Measurements from ENCODE around the gene NR2F2.

NR2F2 gene

DNA sequence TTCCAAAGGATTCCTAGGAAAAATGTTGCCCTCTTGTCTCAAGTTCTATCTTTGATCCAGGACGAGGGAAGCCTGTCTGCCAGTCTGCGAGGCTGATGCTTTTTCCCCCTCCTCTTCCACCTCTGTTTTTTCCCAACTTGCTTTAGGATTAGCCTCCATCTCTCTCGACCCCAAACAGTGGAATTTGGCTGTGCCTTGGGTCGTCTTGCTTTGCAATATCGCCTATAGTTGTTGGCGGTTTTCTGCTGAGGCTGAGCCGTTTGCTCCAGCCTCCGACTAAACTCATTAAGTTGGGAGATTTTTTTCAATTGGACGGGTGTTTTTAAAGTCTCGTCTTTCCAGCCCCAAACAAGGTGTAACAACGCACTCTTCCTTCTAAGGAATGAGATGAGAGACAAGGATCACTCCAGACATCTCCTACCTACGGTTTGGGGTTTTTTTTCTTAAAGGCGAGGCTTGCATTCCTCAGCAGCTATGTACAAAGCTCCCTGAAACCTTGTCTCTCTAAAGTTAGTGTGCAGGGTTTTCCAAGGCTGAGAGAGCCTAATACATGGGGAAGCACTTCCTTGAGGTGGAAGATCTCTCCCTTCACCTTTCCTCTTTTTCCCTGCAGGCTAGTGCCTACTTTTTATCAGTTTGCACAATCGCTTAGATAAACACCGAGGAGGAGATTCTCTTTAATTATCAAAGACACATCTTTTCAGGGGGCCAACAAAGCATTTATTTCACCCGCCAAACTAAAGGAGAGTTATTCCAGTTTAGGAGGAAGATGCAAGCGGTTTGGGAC lies 4.8 kb upstream of the NR2F2 start:
- H3K9me3 ChIP-seq (ENCODE audit: control insufficient read depth, insufficient read depth, low read depth, low read length): no peaks in the 10 kb centered on the region
- H3K27ac ChIP-seq (ENCODE audit: low read depth, low read length): no peak overlapping the region
- H3K9ac ChIP-seq (ENCODE audit: low read length): no peak overlapping the region
- H3K27me3 ChIP-seq (ENCODE audit: control insufficient read depth, insufficient read depth, low read length): peaks cover 97% of the 10 kb centered on the region
- H3K4me1 ChIP-seq (ENCODE audit: control insufficient read depth, insufficient read depth, low read length): peaks cover 54% of the 10 kb centered on the region
- H3K4me3 ChIP-seq (ENCODE audit: low read depth, low read length): peak overlapping the region; percentile 51
- no peaks in the 10 kb centered on the region for H3K36me3 ChIP-seq (ENCODE audit: control insufficient read depth, insufficient read depth, low read length)

DNA sequence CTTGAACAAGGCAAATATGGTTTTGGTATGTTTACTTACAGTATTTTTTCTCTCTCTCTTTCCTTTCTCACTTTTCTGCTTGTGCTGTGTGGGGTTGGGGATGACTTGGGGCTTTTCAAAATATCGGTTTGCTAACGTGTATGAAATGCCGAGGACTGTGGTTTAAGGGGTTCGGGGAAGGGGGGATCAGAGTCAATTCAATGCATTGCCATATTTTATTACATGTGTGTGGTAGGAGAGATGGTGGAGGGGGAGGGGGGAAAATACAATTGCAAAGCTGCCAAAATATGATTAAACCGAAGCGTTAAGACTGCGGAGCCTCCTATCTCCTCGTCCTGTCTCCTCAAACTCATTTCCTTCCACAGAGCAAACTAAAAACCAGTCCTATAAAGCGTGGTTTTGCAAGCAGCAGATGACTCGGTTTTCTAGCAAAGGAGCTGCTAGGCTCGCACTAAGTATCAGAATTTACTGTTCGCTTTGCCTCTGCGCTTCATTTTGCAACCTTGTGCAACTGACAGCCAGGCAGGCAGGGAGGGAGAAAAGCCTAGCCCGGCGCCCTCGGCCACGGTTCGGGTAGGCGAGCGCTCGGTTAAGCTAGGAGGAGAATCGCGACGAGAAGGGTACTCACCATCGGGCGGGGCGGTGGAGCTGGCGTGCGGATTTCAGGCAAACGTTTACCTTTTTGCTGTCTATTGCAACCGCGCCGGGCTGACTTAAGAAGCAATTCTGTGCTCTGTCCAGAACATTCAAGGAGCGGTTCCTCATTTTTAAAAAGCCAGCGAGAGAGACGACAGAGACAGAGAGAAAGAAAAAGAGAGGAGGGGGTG lies 4.0 kb upstream of the NR2F2 start:
- Histone ChIP-seq H3K4me1 (ENCODE audit: control insufficient read depth, insufficient read depth, low read length) (peaks cover 46% of the 10 kb centered on the region), H3K27ac (ENCODE audit: low read depth, low read length) (no peak overlapping the region), H3K4me3 (ENCODE audit: low read depth, low read length) (peak overlapping the region; percentile 51), H3K9me3 (ENCODE audit: control insufficient read depth, insufficient read depth, low read depth, low read length) (no peaks in the 10 kb centered on the region), H3K27me3 (ENCODE audit: control insufficient read depth, insufficient read depth, low read length) (peaks cover 95% of the 10 kb centered on the region), H3K36me3 (ENCODE audit: control insufficient read depth, insufficient read depth, low read length) (no peaks in the 10 kb centered on the region), H3K9ac (ENCODE audit: low read length) (peak overlapping the region; percentile 17)

DNA sequence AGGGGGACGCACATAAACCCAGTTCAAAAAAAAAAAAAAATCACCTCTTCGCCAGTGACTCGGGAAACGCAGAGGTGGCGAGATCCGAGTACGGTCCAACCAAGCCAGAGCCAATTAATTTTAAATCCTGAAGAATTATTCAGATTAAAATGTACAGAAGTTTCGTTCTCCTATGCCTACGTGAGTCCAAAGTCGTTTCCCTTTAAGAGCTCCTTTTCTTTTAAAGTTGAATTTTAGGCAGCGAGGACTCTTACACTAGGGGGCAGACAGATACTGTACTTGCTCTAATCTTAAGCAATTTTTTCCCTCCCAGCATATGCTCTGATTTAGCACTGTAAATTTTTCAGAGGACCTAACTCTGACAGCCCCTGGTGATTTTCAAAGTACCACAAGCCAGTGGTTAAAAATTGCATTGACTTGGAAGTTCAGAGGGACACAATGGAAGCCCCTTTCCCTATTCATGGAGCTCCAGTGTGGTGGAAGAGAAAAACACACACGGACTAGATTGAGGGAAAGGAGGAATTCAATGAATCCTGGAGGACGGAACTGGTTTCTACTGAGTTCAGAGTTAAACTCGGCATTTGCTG lies 3.3 kb upstream of the NR2F2 start:
- Histone ChIP-seq H3K4me1 (ENCODE audit: control insufficient read depth, insufficient read depth, low read length) (peaks cover 46% of the 10 kb centered on the region), H3K36me3 (ENCODE audit: control insufficient read depth, insufficient read depth, low read length) (no peaks in the 10 kb centered on the region), H3K4me3 (ENCODE audit: low read depth, low read length) (peak overlapping the region; percentile 51), H3K9ac (ENCODE audit: low read length) (no peak overlapping the region), H3K9me3 (ENCODE audit: control insufficient read depth, insufficient read depth, low read depth, low read length) (no peaks in the 10 kb centered on the region), H3K27ac (ENCODE audit: low read depth, low read length) (no peak overlapping the region), H3K27me3 (ENCODE audit: control insufficient read depth, insufficient read depth, low read length) (peaks cover 95% of the 10 kb centered on the region)

DNA sequence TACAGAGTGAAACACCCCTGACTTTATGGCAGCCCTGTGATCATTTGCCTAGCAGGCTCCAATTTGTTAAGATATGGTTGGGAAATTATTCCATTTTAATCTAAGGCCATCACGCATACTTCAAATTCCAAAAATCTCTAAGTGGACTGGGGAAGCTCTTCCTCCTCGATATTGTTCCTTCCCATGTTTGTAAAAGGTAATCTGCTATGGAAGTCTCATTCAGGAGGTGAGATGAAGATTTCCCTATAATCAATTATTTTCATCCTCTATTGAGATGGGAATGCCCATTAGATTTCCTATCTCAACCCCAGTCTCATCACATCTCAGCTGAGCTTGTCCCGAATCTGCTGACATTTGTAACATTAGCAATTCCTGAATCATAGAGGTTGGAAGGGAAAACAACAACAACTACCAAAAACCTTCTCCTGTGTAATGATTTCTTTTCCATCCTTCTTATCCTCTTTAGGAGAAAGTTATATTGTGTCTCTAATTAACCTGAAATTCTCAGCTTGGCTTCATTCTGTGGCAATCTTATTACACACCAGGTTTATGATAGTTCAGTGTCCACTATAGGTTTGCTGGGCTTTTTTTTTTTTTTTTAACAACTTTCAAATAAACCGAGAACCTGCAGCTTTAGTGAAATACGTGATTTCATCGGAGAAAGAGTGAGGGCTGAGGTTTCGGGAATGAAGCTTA lies 2.2 kb upstream of the NR2F2 start:
- no peak overlapping the region for H3K9ac ChIP-seq (ENCODE audit: low read length)
- no peaks in the 10 kb centered on the region for H3K9me3 ChIP-seq (ENCODE audit: control insufficient read depth, insufficient read depth, low read depth, low read length)
- H3K36me3 ChIP-seq (ENCODE audit: control insufficient read depth, insufficient read depth, low read length): no peaks in the 10 kb centered on the region
- no peak overlapping the region for H3K4me3 ChIP-seq (ENCODE audit: low read depth, low read length)
- peaks cover 45% of the 10 kb centered on the region for H3K4me1 ChIP-seq (ENCODE audit: control insufficient read depth, insufficient read depth, low read length)
- peaks cover 95% of the 10 kb centered on the region for H3K27me3 ChIP-seq (ENCODE audit: control insufficient read depth, insufficient read depth, low read length)
- no peak overlapping the region for H3K27ac ChIP-seq (ENCODE audit: low read depth, low read length)

DNA sequence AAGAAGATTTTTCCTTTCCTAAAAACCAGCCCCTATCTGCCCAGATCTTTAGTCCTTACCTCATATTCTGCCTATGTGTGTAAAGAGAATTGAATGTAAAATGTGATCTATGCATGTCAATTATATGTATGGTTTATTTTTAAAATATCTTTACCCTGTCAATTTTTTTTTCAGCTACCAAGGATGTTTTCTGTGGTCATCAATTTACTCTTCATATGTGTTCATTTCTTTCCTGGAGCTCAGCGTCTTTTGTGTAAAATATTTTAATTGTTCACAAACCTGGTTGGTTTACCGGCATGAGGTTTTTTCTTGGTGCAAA lies 1.7 kb upstream of the NR2F2 start:
- Histone ChIP-seq H3K27me3 (ENCODE audit: control insufficient read depth, insufficient read depth, low read length) (peaks cover 95% of the 10 kb centered on the region), H3K4me3 (ENCODE audit: low read depth, low read length) (no peak overlapping the region), H3K9me3 (ENCODE audit: control insufficient read depth, insufficient read depth, low read depth, low read length) (no peaks in the 10 kb centered on the region), H3K36me3 (ENCODE audit: control insufficient read depth, insufficient read depth, low read length) (no peaks in the 10 kb centered on the region), H3K4me1 (ENCODE audit: control insufficient read depth, insufficient read depth, low read length) (peaks cover 45% of the 10 kb centered on the region), H3K27ac (ENCODE audit: low read depth, low read length) (no peak overlapping the region), H3K9ac (ENCODE audit: low read length) (no peak overlapping the region)

DNA sequence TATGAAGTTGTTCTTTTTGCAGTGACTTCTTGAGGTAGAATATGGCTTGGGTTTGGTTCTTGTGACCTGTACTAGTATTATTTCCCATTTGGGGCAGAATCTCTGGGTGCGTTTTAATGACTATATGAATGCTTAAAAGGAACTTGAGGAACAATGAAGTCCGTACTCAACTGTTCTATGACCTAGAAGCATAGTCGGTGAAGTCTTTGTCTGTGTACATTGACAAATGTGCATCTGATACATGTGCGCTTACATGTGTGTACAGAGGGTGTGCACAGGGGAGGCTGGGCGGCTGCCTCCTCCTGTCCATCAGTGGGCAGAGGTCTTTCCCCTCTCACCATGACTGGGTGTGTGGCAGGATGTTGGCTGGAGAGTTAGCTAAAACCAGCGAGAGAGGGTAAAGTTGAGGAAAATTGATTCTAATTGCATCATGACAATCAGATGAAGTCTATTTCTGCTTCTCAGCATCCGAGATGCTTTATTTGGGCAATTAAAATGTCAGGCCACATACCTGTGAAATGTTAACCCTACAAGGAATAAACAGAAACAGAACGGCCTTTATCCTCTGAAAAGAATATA lies 1.0 kb upstream of the NR2F2 start:
- H3K9ac ChIP-seq (ENCODE audit: low read length): no peak overlapping the region
- H3K27ac ChIP-seq (ENCODE audit: low read depth, low read length): no peak overlapping the region
- H3K9me3 ChIP-seq (ENCODE audit: control insufficient read depth, insufficient read depth, low read depth, low read length): no peaks in the 10 kb centered on the region
- H3K4me1 ChIP-seq (ENCODE audit: control insufficient read depth, insufficient read depth, low read length): peaks cover 52% of the 10 kb centered on the region
- no peaks in the 10 kb centered on the region for H3K36me3 ChIP-seq (ENCODE audit: control insufficient read depth, insufficient read depth, low read length)
- H3K4me3 ChIP-seq (ENCODE audit: low read depth, low read length): peak overlapping the region; percentile 61
- peaks cover 95% of the 10 kb centered on the region for H3K27me3 ChIP-seq (ENCODE audit: control insufficient read depth, insufficient read depth, low read length)

DNA sequence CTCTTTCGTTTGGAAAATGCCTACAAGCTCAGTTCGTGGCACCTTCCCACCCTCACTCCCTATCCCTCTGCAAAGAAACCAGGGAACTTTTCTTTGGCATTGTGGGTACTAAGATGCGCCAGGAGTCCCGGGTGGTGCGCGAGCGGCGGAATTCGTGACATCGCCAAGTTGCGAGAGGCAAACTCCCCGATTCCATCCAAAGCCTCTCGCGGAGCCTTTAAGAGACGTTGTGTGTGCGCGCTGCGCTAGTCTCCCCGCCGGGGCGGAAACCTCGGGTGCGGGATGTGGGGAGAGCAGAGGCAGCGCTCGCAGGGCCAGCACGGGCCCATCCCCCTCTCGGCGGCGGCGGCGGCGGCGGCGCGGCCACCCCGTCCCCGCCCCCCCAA lies 443 bp upstream of the NR2F2 start:
- Histone ChIP-seq H3K9ac (ENCODE audit: low read length) (no peak overlapping the region), H3K36me3 (ENCODE audit: control insufficient read depth, insufficient read depth, low read length) (no peaks in the 10 kb centered on the region), H3K4me1 (ENCODE audit: control insufficient read depth, insufficient read depth, low read length) (peaks cover 55% of the 10 kb centered on the region), H3K9me3 (ENCODE audit: control insufficient read depth, insufficient read depth, low read depth, low read length) (no peaks in the 10 kb centered on the region), H3K27ac (ENCODE audit: low read depth, low read length) (no peak overlapping the region), H3K27me3 (ENCODE audit: control insufficient read depth, insufficient read depth, low read length) (peaks cover 95% of the 10 kb centered on the region), H3K4me3 (ENCODE audit: low read depth, low read length) (peak overlapping the region; percentile 61)

DNA sequence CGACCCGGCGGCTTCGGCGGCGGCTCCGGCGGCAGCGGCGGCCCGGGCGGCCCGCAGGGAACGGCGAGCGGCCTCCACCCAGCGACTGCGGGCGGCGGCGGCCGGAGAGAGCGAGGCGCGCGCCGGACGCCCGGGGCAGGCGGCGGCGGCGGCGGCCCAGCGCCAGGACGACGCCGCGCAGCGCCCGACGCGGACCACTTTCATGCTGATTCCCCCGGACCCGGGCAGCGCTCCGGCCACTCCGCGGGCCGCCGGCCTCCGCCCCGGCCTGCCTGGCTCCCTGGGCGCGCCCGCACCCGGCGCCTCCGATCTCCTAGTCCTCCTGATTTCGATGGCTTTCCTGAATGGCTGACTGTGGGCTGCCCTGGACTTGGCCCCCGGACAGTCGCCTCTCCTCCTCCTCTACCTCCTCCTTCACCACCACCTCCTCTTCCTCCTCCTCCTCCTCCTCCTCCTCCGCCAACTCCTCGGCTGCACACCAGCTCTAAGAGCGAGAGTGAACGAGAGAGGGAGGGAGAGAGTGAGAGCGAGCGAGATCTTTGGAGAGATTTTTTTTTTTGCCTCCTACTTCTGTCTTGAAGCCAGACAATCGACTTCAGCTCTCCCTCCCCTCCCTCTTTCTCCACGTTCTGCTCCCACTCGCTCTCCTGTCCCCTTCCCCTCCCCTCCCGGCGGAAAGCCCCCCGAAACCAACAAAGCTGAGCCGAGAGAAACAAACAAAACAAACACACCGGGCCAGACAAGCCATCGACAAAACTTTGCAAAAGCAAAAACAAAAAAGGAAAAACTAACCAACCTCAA lies 844 bp downstream of the NR2F2 start:
- Histone ChIP-seq H3K36me3 (ENCODE audit: control insufficient read depth, insufficient read depth, low read length) (no peaks in the 10 kb centered on the region), H3K4me3 (ENCODE audit: low read depth, low read length) (peak overlapping the region; percentile 59), H3K9me3 (ENCODE audit: control insufficient read depth, insufficient read depth, low read depth, low read length) (no peaks in the 10 kb centered on the region), H3K27me3 (ENCODE audit: control insufficient read depth, insufficient read depth, low read length) (peaks cover 95% of the 10 kb centered on the region), H3K27ac (ENCODE audit: low read depth, low read length) (no peak overlapping the region), H3K4me1 (ENCODE audit: control insufficient read depth, insufficient read depth, low read length) (peaks cover 56% of the 10 kb centered on the region), H3K9ac (ENCODE audit: low read length) (no peak overlapping the region)

DNA sequence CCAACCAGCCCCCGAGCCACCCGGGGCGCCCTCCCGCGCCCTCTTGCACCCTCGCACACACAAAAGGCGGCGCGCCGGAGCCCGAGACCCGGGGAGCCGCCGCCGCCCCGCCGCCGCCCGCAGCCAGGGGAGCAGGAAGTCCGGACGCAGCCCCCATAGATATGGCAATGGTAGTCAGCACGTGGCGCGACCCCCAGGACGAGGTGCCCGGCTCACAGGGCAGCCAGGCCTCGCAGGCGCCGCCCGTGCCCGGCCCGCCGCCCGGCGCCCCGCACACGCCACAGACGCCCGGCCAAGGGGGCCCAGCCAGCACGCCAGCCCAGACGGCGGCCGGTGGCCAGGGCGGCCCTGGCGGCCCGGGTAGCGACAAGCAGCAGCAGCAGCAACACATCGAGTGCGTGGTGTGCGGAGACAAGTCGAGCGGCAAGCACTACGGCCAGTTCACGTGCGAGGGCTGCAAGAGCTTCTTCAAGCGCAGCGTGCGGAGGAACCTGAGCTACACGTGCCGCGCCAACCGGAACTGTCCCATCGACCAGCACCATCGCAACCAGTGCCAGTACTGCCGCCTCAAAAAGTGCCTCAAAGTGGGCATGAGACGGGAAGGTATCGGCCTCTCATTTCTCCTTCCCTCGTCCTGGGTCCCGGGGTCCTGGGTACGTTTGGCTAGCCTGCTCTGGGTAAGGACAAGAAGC lies 1.6 kb downstream of the NR2F2 start:
- H3K36me3 ChIP-seq (ENCODE audit: control insufficient read depth, insufficient read depth, low read length): no peaks in the 10 kb centered on the region
- H3K4me1 ChIP-seq (ENCODE audit: control insufficient read depth, insufficient read depth, low read length): peaks cover 56% of the 10 kb centered on the region
- H3K27ac ChIP-seq (ENCODE audit: low read depth, low read length): no peak overlapping the region
- peaks cover 95% of the 10 kb centered on the region for H3K27me3 ChIP-seq (ENCODE audit: control insufficient read depth, insufficient read depth, low read length)
- H3K4me3 ChIP-seq (ENCODE audit: low read depth, low read length): peak overlapping the region; percentile 59
- no peaks in the 10 kb centered on the region for H3K9me3 ChIP-seq (ENCODE audit: control insufficient read depth, insufficient read depth, low read depth, low read length)
- H3K9ac ChIP-seq (ENCODE audit: low read length): no peak overlapping the region
